Endodermal cell (in vitro differentiated cells): ENCODE measurements around the gene NAALADL2. TPM values are rescaled to one million over a fixed set of nuclear protein-coding genes. Genes with fewer than 3 reads are reported as not detected.

Experiments used
- DNase-seq: peaks from one replicate; pipeline ENCODE4 v3.0.0-alpha.2; 2017
- H3K27ac ChIP-seq: 2 replicates; pipeline ENCODE4 v1.5.1; 2013; ENCODE audit warnings: mild to moderate bottlenecking, low read depth, low read length, moderate library complexity
- H3K27me3 ChIP-seq: 2 replicates; pipeline ENCODE4 v1.6.1; 2013; ENCODE audit warnings: mild to moderate bottlenecking, low read length, moderate library complexity; ENCODE audit not compliant: insufficient read depth, control insufficient read depth, poor library complexity, severe bottlenecking
- H3K36me3 ChIP-seq: 2 replicates; pipeline ENCODE4 v1.7.0; 2013; ENCODE audit warnings: mild to moderate bottlenecking, low read length, moderate library complexity; ENCODE audit not compliant: control insufficient read depth, insufficient read depth
- H3K4me1 ChIP-seq: one replicate; pipeline ENCODE4 v1.7.0; 2013; ENCODE audit warnings: low read length; ENCODE audit not compliant: control insufficient read depth, insufficient read depth
- H3K4me3 ChIP-seq: 2 replicates; pipeline ENCODE4 v1.5.1; 2013; ENCODE audit warnings: mild to moderate bottlenecking, low read length, moderate library complexity
- H3K9ac ChIP-seq: 2 replicates; pipeline ENCODE4 v1.6.1; 2013; ENCODE audit warnings: mild to moderate bottlenecking, low read length, moderate library complexity; ENCODE audit not compliant: poor library complexity, severe bottlenecking; ENCODE audit errors: extremely low read depth
- H3K9me3 ChIP-seq: 2 replicates; pipeline ENCODE4 v1.6.1; 2013; ENCODE audit warnings: mild to moderate bottlenecking, low read length, moderate library complexity; ENCODE audit not compliant: control insufficient read depth
- H3K27ac Mint-ChIP-seq: 2 replicates; pipeline ENCODE4 v1.8.0; 2020; ENCODE audit warnings: mixed read lengths
- H3K27me3 Mint-ChIP-seq: 2 replicates; pipeline ENCODE4 v1.8.0; 2021; ENCODE audit warnings: mild to moderate bottlenecking, mixed read lengths; ENCODE audit not compliant: insufficient read depth
- H3K36me3 Mint-ChIP-seq: 2 replicates; pipeline ENCODE4 v1.8.0; 2020; ENCODE audit warnings: low read depth, mixed read lengths
- H3K4me1 Mint-ChIP-seq: 2 replicates; pipeline ENCODE4 v1.8.0; 2020; ENCODE audit warnings: mixed read lengths
- H3K4me3 Mint-ChIP-seq: 2 replicates; pipeline ENCODE4 v1.8.0; 2020; ENCODE audit warnings: mild to moderate bottlenecking, moderate library complexity, mixed read lengths
- H3K9me3 Mint-ChIP-seq: 2 replicates; pipeline ENCODE4 v1.8.0; 2020; ENCODE audit warnings: mild to moderate bottlenecking, mixed read lengths
- CTCF ChIP-seq: fragments of 200-600 bp; sonication (generic); conservative IDR thresholded peaks from 2 replicates; pipeline ENCODE4 v1.5.0; 2021; ENCODE audit warnings: antibody characterized with exemption, mild to moderate bottlenecking
- WGBS, 2 experiments: methylation state at CpG; one replicate each; pipeline versions ENCODE4 v1.1.5 to v1.1.7; 2013; ENCODE audit warnings: missing lambda C conversion rate in 2 of 2, mixed read lengths in 1 of 2; ENCODE audit not compliant: insufficient coverage in 1 of 2, insufficient read length in 1 of 2; 5-methylcytosine and 5-hydroxymethylcytosine counted together
- total RNA-seq, 2 donors: library from RNA; stranded (reverse); fragmentation: NEBNext Ultra II Directional in 1 of 2; extraction: Animal tissue kit (Norgen Biotek cat#: 25700) in 1 of 2; gene quantifications; 2 replicates in 1 of 2; 3 replicates in 1 of 2; pipeline ENCODE4 v1.2.1, GENCODE V29; 2021

NAALADL2 gene
- total RNA-seq, 2 donors from 2014 or later = 1.6 to 1.8 TPM

- no peaks in the 10 kb centered on the region for H3K9me3 Mint-ChIP-seq
- no peaks in the 10 kb centered on the region for H3K4me1 ChIP-seq
- no peak overlapping the region for H3K9ac ChIP-seq
- H3K4me3 Mint-ChIP-seq = no peak overlapping the region
- no peak overlapping the region for H3K27ac ChIP-seq
- no peaks in the 10 kb centered on the region for H3K27me3 ChIP-seq
- WGBS, 2 experiments = 83 to 92% methylated on average over 1 to 2 of the region's 2 CpGs
- no peak for DNase-seq
- no peaks in the 10 kb centered on the region for H3K36me3 ChIP-seq
- H3K36me3 Mint-ChIP-seq = no peaks in the 10 kb centered on the region
- H3K9me3 ChIP-seq = no peaks in the 10 kb centered on the region
- TF ChIP-seq CTCF = no peak
- no peaks in the 10 kb centered on the region for H3K4me1 Mint-ChIP-seq
- H3K27me3 Mint-ChIP-seq = no peaks in the 10 kb centered on the region
- no peak overlapping the region for H3K27ac Mint-ChIP-seq
- H3K4me3 ChIP-seq = no peak overlapping the region
Observed at GRCh38 chr3:175029828-175030227, 170.7 kb downstream of the NAALADL2 start.

- 94 to 96% methylated on average over 4 of the region's 4 CpGs for WGBS, 2 experiments
Observed at GRCh38 chr3:175039875-175040274, 180.7 kb downstream of the NAALADL2 start.

GRCh38 chr3:175041369-175041768 lies 182.2 kb downstream of the NAALADL2 start:
- H3K27ac Mint-ChIP-seq = no peak overlapping the region
- Histone ChIP-seq H3K4me1 (no peaks in the 10 kb centered on the region), H3K9ac (no peak overlapping the region), H3K36me3 (no peaks in the 10 kb centered on the region), H3K4me3 (no peak overlapping the region), H3K9me3 (no peaks in the 10 kb centered on the region), H3K27ac (no peak overlapping the region), H3K27me3 (no peaks in the 10 kb centered on the region)
- no peak for DNase-seq
- WGBS, 2 experiments = 94 to 100% methylated on average over 1 to 2 of the region's 2 CpGs
- no peaks in the 10 kb centered on the region for H3K9me3 Mint-ChIP-seq
- no peaks in the 10 kb centered on the region for H3K27me3 Mint-ChIP-seq
- H3K4me1 Mint-ChIP-seq = no peaks in the 10 kb centered on the region
- no peaks in the 10 kb centered on the region for H3K36me3 Mint-ChIP-seq
- H3K4me3 Mint-ChIP-seq = no peak overlapping the region
- TF ChIP-seq CTCF = no peak

More at GRCh38 chr3:175039875-175040274, 180.7 kb downstream of the NAALADL2 start:
- TF ChIP-seq CTCF = no peak
- no peaks in the 10 kb centered on the region for H3K27me3 Mint-ChIP-seq
- Histone ChIP-seq H3K4me1 (no peaks in the 10 kb centered on the region), H3K36me3 (no peaks in the 10 kb centered on the region), H3K27me3 (no peaks in the 10 kb centered on the region), H3K4me3 (no peak overlapping the region), H3K27ac (no peak overlapping the region), H3K9ac (no peak overlapping the region), H3K9me3 (no peaks in the 10 kb centered on the region)
- H3K4me1 Mint-ChIP-seq = no peaks in the 10 kb centered on the region
- H3K36me3 Mint-ChIP-seq = no peaks in the 10 kb centered on the region
- H3K27ac Mint-ChIP-seq = no peak overlapping the region
- no peaks in the 10 kb centered on the region for H3K9me3 Mint-ChIP-seq
- no peak overlapping the region for H3K4me3 Mint-ChIP-seq
- no peak for DNase-seq
